HG03139 (cell line): ENCODE measurements around the gene CDC14B.
"Not testable (repeated sequence)": the region's sequence is repeated elsewhere in the genome, so short reads cannot be mapped to it uniquely, and the experiment has no call there.

ENCODE experiments used
- ATAC-seq: cut with Tn5 transposase; IDR thresholded peaks from one replicate; pipeline ENCODE4 v1.9.1; 2021; ENCODE audit not compliant: unreplicated experiment

Gene CDC14B

DNA sequence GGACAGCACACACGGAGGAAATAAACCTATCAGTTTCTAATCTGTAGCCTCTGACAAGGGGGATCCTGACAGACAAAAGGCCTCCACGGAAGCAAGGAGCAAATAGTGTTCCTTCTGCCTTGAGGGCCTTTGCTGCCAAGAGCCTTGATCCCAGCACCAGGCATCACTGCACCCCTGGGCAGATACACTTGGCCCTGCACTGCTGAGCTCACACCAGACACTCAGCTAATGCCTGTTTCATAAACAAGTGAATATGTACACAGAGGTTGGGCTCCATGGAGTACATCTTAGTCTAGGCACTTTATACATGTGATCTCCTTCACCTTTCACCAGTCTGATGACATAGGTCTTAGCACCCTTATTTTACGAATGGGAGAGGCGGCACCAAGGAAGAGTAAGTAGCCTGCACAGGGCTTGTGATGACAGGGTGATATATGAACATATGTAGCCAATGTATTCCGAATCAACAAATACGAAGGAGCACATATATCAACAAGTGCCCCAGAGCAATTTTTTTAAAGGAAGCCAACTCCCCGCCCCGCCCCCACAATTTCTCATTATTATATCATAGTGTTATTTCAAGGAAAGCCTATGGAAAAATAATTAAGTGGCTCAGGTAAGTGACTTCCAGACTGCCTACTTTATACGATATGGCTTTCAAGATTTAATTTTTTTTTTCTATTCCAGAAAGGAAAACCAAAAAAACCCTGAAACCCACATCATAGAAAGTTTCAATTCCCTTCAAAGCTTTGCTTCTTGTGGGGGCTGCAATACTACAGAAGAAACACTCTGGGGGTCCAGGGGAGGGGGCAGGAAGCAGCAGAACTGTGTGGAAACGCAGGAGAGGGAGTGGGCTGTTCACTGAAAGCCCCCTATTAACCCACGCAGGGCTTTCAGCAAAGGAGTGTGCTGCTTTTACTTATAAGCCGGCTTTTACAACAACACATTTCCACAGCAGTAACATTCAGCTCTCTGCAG is 32.0 kb downstream of the CDC14B start:
- ATAC-seq: no peak

DNA sequence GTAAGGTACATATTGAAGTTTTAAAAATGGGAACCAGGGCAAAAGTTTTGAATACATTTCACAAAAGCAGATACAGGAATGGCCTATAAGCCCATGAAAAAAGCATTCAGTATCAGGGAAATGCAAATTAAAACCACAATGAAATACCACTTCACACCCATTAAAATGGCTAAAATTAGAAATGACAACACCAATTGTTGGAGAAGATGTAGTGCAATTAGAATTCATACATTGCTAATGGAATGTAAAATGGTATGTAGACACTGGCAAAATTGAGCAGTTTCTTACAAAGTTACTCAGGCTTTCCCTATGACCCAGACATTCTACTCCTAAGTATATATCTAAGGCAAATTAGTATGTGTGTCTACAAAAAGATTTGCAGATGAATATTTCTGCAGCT is 34.2 kb downstream of the CDC14B start:
- ATAC-seq: no peak

DNA sequence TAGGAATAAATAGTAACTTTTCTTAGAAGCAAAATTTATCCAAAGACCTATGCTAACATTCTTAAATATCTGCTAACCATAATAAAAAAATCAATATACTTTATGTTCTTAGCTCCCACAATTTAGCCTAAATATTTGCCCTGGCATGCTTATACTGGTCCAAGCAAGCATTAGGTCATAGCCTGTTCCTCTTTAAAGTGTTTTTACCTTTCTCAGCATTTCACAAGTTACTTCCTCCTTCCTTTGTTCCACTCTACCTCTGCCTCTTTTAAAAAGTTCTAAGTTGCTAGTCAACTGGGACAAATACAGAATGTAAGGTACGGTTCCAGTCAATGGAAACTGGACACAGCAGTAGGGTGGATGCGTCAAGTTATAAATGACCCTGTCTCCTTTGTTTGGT is 37.4 kb downstream of the CDC14B start:
- ATAC-seq: not testable (repeated sequence)

DNA sequence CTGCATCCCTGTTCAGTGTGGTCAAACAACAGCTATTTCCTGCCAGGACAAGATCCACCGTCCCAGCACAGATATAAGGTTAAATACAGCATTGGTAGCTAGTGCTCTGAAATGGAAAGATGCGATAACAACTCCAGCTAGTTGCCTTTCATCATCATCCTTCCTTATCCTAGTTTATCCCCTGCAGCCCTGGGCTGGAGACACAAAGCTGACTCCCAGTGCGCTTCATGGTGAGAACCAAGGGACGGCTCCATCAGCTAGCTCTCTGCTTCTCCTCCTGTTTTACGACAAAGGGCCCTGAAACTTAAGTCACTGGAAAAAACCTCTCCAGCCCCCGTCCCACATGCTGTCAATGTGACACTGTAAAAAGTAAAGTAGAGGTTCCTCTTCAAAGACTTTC is 37.9 kb downstream of the CDC14B start:
- ATAC-seq: no peak

DNA sequence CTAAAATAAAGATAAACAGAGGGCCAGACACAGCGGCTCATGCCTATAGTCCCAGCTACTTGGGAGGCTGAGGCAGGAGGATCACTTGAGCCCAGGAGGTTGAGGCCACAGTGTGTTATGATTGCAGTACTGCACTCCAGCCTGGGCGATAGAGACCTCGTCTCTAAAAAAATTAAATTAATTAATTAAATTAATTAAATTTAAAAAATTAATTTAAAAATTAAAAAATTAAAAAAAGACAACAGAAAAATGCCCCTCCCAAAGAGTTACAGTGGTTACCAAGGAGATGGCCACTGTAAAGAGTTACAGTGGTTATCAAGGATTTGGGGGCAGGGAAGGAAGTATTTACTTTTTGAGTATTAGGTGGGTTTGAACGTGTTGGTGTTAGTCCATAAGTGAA is 38.3 kb downstream of the CDC14B start:
- ATAC-seq: no peak

DNA sequence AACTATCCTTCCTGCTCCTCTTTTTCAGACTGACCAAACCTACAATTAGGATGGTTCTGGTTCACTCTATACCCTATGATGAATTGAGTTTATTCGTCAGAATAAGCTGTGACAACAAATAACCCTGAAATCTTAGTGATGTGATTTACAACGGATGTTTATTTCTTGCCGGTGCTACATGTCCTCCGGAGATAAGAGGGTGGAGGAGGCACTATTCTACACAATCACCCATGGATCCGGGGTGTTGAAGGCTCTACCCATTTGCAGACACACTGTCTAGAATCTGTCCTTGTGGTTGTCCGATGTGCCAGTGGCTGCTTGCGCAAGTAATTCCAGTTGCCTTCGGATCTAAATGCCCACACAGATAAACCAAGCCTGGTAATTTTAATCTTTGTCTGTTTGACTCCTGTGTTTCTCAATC is 44.7 kb downstream of the CDC14B start:
- no peak for ATAC-seq

DNA sequence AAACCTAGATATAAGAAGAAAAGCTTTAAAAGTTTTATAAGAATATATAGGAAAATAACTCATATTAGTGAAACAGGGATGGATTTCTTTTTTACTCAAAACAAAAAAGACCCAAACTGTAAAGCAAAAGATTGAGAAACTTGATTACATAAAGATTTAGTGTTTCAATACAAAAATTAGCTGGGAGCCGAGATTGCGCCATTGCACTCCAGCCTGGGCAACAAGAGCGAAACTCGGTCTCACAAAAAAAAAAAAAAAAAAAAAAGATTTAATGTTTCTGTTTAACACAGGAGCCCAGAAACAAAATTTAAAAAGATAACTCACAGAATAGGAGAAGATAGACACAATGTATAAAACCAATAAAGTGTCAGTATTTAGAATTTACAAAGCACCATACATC is 45.2 kb downstream of the CDC14B start:
- ATAC-seq: no peak

DNA sequence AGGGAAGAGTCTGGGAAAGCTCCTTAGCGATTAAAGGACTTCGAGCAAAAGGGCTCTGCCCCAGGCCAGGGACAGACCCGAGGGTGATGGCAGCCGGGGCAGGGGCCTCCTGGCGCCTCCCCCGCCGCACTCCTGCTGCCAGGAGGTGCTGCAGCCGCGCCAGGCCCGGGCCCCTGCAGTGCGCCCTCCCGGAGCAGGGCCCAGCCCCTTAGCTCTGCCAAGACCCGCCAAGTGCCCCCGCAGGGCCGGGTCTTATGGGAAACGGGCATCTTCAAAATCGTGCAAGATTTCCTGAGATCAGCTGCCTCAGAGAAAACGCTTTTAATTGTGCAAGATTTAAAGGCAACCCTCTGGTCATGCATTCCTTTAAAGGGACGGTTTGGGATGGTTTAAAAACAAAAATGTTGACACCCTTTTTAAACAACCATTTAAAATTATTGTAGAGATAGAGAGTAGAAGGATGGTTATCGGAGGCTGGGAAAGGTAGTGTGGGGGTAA is 52.4 kb downstream of the CDC14B start:
- ATAC-seq: peak; percentile 36

DNA sequence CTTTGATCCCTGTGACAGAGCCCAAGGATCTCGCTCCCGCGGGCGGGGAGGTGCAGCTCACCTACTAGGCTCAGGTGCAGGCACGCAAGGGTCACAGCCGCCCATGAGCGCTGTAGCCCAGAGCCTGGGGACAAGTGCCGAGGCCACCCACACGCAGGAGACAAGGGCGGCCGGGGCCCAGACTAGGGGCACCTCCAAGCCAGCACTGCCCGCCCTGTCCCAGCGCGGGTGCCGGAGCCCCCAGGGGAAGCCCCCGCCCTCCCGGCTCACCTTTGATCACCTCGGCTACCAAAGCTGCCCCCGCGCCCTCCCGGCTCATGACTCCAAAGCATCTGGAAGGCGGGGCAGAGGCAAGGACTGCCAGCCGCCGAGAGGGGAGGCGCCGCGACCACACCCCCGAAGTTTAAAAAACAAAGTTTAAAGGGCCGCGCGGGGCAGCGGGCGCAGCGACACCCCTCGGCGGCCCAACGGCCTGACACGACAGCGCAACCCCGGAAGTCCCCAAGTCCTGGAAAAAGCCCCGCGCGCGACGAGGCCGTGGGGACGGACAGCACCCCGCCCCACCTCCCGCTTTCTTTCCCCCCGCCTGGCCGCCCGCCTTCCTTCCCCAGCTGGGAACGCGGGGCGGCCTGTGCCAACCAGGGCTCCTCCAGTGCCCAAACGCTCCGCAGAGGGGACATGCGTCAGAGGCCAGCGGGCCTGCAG is 53.0 kb downstream of the CDC14B start:
- peak; percentile 82 for ATAC-seq

DNA sequence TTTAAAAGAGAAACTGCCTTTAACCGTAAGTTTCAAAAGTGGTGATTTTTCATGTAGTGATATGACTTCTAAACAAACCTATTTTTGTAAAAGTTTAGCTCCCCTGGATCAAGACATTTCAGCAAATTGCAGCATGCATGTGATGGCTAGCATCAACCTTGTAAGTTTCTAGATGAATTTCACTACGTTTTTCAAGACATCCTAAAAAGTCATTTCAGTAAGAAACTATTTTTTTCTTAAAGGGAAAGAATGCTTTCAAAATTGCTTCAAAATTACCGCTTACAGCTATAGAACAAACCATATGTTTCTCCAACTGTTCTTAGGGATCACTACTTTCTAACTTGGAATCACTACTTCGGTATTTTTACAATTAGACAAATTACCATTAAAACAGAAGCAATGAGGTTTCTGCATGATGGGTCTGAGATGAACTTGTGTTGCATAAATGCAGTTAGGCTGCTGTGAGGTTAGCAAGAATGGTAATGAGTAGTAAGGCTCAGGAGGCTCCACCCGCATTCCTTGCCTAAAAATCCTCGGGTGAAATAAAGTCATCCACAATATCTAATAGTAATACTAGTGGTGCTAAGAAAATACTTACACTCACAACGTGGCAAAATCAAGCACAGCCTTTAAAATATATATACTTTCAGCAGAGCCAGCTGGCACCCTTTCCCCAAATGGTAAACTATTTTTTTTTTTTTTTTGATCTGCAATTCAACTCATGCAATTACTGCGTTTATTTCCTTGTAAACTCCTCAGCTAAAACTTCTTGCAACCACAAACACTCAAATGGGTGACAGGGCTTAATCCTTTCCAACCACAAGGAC is 53.8 kb downstream of the CDC14B start:
- no peak for ATAC-seq

DNA sequence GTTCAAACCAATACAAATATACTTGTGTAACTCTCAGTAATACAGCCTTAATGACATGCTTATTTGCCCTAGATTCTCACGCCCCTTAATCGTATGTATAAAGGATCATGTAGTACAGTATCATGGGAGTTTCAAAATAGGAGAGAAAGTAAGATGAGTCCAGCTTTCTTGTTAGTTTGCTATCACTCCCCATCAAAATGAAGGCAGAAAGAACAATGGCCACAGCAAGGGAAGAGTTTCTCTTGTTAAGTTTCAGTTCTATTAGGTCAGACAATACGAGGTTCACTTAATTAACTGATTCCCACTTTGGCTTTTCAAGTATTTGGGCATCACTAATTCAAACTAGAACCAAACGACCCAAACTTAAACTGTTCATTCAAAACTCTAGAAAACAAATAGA is 55.4 kb downstream of the CDC14B start:
- no peak for ATAC-seq

DNA sequence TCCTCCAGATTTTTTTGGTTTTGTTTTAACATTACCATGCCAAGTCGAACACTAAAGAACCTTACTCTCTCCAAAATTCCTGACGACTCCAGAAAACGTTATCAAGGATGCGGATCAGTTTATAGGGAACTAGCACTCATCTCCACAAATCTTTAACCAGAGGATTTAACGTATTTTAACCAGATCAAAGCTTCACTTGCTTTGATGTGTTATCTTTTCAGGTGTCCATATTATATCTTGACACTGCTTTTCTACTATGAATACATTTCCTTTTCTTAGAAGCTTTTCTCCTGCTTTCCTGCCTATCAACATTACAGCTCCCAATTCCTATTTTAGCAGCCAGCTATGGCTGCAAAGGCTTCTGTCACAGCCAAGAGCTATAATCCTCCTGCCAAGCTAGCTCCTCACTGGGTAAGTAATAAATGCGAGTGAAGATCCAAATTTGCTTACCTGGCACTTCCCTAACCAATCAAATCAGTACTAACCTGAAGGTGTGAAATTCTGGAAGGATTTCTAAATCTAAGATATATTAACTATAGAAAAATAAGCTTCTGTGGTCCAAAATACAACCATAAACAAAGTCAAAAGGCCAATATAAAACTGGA is 60.2 kb downstream of the CDC14B start:
- no peak for ATAC-seq

DNA sequence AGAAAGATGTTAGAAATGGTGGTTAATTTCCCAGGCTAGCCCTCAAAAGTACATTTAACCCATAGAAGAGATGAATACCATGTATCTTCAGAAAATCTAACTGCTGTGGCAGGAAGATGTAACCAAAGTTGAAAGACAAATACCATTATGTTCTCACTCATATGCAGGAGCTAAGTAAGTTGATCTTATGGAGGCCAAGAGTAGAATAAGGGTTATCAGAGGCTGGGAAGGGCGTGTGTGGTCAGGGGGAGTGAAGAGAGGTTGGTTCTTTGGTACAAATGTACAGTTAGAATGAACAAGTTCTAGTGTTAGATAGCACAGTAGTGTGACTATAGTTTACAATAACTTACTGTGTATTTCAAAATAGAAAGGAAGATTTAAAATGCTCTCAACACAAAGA is 61.7 kb downstream of the CDC14B start:
- ATAC-seq: no peak

DNA sequence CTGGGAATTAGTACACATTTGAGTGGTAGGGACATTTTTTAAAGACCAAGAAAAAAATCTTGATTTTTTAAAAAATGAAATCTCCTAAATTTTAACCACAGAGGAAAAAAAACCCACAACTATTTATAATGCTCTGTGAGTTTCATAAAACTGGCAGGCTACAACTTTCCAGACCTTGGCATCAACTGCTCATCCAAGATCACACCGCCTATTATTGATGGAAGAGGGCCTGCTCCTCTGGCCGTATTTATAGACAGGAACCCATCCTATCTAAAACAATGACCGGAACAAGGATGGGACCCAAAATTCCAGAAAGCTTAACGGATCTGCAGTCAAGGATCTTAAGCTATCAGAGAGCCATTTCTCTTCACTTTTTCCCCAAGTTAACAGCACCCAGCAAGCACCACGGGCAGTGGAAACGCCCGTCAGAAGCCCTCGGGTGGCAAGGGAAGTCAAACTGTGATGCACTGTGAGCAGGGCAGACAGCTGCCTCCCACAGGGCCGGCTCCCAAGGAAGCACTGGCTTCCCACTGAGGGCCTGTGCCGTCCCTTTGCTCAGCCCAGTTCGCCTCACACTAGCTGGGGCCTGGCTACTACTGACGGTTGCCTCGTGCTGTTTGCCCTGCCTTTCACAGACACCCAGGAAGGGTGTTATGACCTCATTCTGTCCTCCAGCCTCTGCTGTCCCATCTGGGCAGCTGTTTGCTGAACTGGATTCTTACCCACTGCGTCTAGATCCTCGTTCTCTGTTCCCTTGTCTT is 62.8 kb downstream of the CDC14B start:
- no peak for ATAC-seq

DNA sequence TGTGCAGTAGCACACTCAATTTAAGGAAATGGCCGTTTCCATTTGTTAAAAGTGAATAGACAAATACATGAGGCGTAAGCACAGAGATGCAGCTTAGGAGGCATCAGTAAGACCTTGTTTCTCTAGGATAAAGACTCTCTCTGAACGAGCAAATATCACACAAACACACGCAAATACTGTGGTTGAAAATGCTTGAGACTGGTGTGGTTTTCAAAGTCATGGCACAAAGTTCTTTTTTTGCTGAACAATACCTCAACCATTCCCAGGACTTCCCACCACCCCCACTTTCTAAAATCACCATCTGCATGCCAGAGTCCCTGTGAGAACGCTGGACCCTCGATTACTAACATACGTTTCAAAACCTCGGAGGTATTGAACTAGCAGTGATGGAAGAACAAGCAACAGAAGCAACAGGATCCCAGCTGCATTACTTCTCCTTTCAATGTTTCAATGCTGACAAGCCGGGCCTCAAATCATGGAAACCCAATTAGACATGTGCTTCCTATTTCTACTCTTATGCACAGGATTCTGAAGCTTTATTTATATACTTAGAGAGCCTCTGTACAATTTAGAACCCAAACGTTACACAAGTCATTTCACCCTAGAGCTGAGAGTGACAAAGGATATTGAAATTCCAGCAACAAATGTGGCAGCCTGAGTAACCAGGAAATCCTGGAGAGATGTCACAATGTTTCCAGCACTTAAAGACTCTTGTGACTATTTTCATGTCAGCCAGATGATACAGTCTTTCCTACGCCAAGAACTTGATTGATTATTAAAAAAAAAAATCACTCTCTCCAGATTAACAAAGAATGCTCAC is 63.9 kb downstream of the CDC14B start:
- ATAC-seq: no peak

DNA sequence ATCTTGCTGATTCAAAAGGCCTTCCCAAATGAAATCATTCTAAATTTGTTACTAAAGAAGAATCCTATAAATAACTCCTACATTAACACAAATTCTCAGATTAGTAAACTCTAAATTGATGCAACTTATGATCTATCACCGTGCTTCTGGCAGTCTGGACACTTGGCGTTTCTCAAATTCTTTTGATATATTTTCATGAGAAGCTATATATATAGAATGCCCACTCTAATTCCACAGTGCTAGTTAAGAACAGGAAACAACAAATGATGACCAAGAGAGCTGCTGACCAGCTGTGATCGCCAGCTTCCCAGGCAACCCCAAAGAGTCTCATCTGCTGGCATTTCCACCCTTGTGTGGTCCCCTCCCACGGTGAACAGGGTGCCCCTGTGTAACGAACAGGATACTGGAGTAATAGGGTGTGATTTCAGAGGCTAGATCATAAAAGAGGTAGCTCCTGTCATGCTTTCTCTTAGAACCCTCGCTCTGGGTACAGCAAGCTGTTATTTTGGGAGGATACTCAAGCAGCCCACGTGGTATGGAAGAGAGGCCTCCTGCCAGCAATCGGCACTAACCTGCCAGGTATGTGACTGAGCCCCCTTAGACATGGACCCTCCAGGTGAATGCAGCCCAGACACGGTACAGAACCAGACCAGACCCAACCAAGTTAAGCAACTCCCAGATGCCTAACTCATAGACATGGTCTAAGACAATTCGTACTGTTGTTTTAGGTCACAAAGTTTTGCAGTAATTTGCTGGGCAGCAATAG is 64.7 kb downstream of the CDC14B start:
- no peak for ATAC-seq

DNA sequence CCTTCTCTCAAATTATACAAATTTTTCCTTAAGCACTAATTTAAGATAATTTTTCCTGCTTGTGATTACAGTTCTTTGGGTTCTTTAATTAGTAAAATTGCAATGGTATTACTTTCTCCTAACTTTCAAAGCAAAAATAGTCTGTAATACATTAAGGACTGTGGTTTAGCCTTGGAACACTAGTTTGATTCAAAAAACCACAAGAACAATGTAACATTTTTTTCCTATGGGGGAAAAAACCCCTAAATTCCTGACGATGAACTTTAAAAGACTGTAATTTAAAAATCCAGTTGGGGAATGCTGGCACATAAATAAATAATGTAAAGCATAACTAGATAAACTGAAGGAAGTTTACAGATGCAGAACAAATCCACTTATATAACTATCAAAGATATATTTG is 65.3 kb downstream of the CDC14B start:
- no peak for ATAC-seq

DNA sequence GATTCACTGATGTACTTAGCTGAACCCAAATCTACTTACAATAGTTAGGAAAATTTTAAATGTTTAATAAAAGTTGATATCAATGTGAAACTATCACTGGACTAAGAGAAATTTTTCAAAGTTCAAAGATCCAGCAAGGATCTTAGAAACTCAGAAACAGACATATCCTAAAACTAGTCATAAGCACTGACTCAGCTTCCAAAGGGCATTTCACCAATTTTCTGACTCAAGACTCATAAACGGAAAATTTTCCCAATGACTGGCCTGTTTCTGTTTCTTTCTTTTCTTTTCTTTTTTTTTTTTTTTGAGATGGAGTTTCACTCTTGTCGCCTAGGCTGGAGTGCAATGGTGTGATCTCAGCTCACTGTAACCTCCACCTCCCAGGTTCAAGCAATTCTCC is 66.6 kb downstream of the CDC14B start:
- no peak for ATAC-seq
